Measurements from ENCODE around the gene WIPF3. TPM values are rescaled to one million over a fixed set of nuclear protein-coding genes. Genes with fewer than 3 reads are reported as not detected.

WIPF3 gene
- total RNA-seq, 1 experiment from 2014 or later, result 2.0 TPM

- no peaks in the 10 kb centered on the region for H3K4me1 ChIP-seq (ENCODE audit: control insufficient read depth, insufficient read depth, low read length)
- no peak overlapping the region for H3K4me3 ChIP-seq (ENCODE audit: low read depth in 2 of 2, low read length in 2 of 2)
- intact Hi-C loops (cut with micrococcal nuclease; ENCODE audit: unreplicated experiment), result no loop called here
- H3K27ac ChIP-seq (ENCODE audit: low read length), result no peak overlapping the region
- H3K36me3 ChIP-seq (ENCODE audit: control insufficient read depth, insufficient read depth, low read length), result no peaks in the 10 kb centered on the region
- in situ Hi-C loops (cut with HindIII; ENCODE audit: low pct_unique_long_range_greater_than_20kb, low sequenced_read_pairs), result no loop called here
- POLR2A ChIA-PET, result no interaction called here
- H3K27me3 ChIP-seq (ENCODE audit: control insufficient read depth, insufficient read depth, low read length), result peaks cover 5% of the 10 kb centered on the region
- H3K9me3 ChIP-seq (ENCODE audit: control insufficient read depth, insufficient read depth, low read depth, low read length), result no peaks in the 10 kb centered on the region
- no peak for ATAC-seq
- CTCF ChIA-PET, result no interaction called here
- TF ChIP-seq, protein P1, sequence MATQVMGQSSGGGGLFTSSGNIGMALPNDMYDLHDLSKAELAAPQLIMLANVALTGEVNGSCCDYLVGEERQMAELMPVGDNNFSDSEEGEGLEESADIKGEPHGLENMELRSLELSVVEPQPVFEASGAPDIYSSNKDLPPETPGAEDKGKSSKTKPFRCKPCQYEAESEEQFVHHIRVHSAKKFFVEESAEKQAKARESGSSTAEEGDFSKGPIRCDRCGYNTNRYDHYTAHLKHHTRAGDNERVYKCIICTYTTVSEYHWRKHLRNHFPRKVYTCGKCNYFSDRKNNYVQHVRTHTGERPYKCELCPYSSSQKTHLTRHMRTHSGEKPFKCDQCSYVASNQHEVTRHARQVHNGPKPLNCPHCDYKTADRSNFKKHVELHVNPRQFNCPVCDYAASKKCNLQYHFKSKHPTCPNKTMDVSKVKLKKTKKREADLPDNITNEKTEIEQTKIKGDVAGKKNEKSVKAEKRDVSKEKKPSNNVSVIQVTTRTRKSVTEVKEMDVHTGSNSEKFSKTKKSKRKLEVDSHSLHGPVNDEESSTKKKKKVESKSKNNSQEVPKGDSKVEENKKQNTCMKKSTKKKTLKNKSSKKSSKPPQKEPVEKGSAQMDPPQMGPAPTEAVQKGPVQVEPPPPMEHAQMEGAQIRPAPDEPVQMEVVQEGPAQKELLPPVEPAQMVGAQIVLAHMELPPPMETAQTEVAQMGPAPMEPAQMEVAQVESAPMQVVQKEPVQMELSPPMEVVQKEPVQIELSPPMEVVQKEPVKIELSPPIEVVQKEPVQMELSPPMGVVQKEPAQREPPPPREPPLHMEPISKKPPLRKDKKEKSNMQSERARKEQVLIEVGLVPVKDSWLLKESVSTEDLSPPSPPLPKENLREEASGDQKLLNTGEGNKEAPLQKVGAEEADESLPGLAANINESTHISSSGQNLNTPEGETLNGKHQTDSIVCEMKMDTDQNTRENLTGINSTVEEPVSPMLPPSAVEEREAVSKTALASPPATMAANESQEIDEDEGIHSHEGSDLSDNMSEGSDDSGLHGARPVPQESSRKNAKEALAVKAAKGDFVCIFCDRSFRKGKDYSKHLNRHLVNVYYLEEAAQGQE (IDR thresholded peaks at IDR 0.05; ENCODE audit: insufficient read depth in 1 of 2, low read depth in 2 of 2, low read length in 1 of 2), result no peak
- TF ChIP-seq POLR2AphosphoS5 (IDR thresholded peaks at IDR 0.05; ENCODE audit: low read depth, low read length) (no peak), TCF7L2 (IDR thresholded peaks at IDR 0.05; ENCODE audit: low read depth, low read length) (no peak), CTCF (IDR thresholded peaks at IDR 0.05) (no peak), SIN3A (IDR thresholded peaks at IDR 0.05; ENCODE audit: borderline replicate concordance, insufficient read depth, low read depth, low read length) (no peak)
- BruUV-seq (replicated peaks), result no TSS peak
- DNase-seq (ENCODE audit: low read depth, low spot score), result no peak
Measured at GRCh38 chr7:29833929-29834328, 27.6 kb downstream of the WIPF3 start.

- H3K36me3 ChIP-seq (ENCODE audit: control insufficient read depth, insufficient read depth, low read length), result no peaks in the 10 kb centered on the region
- BruUV-seq (replicated peaks), result no TSS peak
- in situ Hi-C loops (cut with HindIII; ENCODE audit: low pct_unique_long_range_greater_than_20kb, low sequenced_read_pairs) (no loop called here), intact Hi-C loops (cut with micrococcal nuclease; ENCODE audit: unreplicated experiment) (no loop called here)
- TF ChIP-seq POLR2AphosphoS5 (IDR thresholded peaks at IDR 0.05; ENCODE audit: low read depth, low read length) (no peak), CTCF (IDR thresholded peaks at IDR 0.05) (no peak), TCF7L2 (IDR thresholded peaks at IDR 0.05; ENCODE audit: low read depth, low read length) (no peak), SIN3A (IDR thresholded peaks at IDR 0.05; ENCODE audit: borderline replicate concordance, insufficient read depth, low read depth, low read length) (no peak)
- TF ChIP-seq, protein P1 (IDR thresholded peaks at IDR 0.05; ENCODE audit: insufficient read depth in 1 of 2, low read depth in 2 of 2, low read length in 1 of 2), result no peak
- DNase-seq (ENCODE audit: low read depth, low spot score) (no peak), ATAC-seq (no peak)
- no peak overlapping the region for H3K27ac ChIP-seq (ENCODE audit: low read length)
- CTCF ChIA-PET, result no interaction called here
- H3K4me3 ChIP-seq (ENCODE audit: low read depth in 2 of 2, low read length in 2 of 2), result no peak overlapping the region
- H3K27me3 ChIP-seq (ENCODE audit: control insufficient read depth, insufficient read depth, low read length), result peaks cover 5% of the 10 kb centered on the region
- H3K9me3 ChIP-seq (ENCODE audit: control insufficient read depth, insufficient read depth, low read depth, low read length), result no peaks in the 10 kb centered on the region
- POLR2A ChIA-PET, result no interaction called here
- no peaks in the 10 kb centered on the region for H3K4me1 ChIP-seq (ENCODE audit: control insufficient read depth, insufficient read depth, low read length)
Measured at GRCh38 chr7:29835718-29836117, 29.4 kb downstream of the WIPF3 start.
